A549 treated with dexamethasone at 1 μM for 4 hours (cell line): ENCODE data around the gene SOX15. TPM values are rescaled to one million over a fixed set of nuclear protein-coding genes. Genes with fewer than 3 reads are reported as not detected.

Source experiments
- total RNA-seq: library from RNA; stranded (reverse); fragments of 200-300 nt; extraction: Qiagen RNA extraction; gene quantifications from 5 replicates; pipeline ENCODE4 v1.2.3, GENCODE V29; 2022

SOX15 gene
- 0.16 to 0.27 TPM (median 0.20 TPM) in 5 replicates for total RNA-seq

GRCh38 chr17:7589891-7590691, at the start of gene SOX15:
SOX15 (minus strand) TSS chr17:7590094; CDS start chr17:7589676, 418 bp downstream.

DNA sequence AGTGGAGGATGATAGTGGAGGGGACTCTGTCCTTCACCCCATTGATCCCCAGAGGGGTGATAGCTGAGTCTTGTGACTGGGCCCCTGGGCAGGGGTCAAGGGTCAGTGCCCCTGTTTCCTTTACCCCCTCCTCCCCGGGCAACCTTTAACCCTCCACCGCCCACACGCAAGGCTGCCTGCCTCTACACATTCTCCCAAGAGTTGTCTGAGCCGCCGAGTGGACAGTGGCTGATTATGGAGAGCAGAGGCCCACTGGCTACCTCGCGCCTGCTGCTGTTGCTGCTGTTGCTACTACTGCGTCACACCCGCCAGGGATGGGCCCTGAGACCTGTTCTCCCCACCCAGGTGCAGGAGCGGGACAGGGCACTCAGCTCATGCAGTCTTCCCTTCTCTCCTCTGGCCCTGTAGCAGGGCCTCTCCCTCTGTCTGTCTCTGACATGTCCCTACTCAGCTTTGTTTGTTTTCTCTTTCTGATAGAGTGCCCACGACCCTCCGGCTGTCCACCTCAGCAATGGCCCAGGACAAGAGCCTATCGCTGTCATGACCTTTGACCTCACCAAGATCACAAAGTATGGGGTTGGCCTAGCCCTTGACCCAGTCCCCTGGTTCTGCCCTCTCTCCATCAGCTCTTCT, 40.2 kb upstream of the SOX15 start, which contains the start of gene SHBG:
Gene SHBG (plus strand): TSS at position 197 of the 633 bp plus-strand sequence. CDS start 38 bp downstream, at position 235.

DNA sequence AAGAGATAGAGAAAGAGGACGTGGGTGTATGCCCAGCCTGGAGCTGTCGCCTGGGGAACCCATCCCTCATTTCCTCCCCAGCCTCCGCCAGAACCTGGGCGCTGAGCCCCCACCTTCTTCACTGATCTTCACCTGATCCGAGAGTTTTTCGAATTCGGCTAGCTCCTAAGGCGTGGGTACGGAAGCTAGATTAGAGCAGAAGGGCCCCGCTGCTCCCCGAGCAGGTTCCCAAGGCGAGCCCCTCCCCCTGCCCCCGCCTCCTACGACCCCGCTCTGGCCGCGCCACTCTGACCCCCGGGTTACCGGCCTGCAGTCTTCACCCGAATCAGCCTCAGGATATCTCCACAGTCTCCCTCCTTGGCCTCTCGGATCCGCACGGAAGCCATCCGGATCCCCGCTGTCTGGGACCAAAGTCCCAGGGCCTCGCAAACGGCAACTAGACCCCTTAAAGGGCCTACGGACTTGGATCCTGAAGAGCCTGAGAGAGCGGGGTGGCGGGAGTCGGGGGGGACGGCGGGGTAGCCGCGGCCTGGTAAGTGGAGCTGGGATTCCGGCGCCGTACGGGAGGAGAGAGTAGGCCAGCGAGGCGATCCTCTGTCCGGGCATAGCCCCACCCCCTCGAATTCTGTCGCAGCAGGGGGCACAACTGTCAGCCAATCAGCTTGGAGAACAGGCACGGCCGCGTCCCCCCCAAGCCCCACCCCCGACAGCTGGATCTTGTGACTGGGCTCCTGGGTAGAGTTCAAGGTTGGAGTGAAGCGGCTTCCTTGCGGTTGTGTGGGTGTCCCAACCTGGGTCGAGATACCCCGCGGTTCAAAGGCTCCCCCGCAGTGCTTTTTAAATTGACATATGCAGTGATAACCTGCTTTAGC, 37.6 kb upstream of the SOX15 start, which contains the start of gene SAT2:
Gene SAT2 (minus strand): TSS at position 572 of the 872 bp plus-strand sequence. CDS start 186 bp downstream, at position 386.

DNA sequence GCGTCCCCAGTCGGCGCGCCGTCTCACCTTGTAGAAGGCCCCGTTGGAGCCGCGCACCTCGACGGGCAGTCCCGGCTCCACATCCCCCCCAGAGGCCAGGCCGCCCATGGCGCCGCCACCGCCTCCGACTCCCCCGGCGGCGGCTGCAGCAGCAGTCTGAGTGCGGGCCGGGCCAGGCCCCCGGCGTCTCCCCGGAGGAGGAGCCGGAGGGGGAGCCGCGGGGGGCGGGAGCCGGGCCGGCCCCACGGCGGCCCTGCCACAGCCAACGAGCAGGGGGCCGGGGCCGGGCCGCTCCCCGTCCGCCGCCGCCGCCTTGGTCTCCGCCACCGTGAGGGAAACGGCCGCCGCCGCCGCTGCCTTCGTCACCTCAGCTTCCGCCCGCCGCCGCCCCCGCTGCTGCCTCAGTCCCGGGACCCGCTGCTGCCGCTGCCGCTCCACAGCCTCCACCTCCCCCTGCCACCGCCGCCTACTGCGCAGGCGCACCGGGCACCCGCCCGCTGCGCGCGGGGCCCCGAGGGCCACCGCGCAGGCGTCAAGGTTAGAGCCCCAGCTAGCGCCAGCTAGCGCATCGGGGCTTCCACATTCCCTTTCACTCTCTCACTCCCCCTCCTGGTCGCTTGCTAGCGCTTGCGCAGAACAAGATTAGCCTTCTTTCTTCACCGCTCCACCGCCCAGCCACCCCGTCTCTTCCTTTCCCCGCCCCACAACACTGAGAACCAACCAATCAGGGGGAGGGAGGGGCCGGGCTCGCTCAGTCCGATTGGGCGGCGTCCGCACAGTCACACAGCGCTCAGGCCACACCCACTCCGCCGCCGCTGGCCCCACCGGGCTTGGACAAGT, 24.8 kb upstream of the SOX15 start, which contains the start of gene FXR2:
Gene FXR2 (minus strand): TSS at position 473 of the 840 bp plus-strand sequence. CDS start 365 bp downstream, at position 108.

DNA sequence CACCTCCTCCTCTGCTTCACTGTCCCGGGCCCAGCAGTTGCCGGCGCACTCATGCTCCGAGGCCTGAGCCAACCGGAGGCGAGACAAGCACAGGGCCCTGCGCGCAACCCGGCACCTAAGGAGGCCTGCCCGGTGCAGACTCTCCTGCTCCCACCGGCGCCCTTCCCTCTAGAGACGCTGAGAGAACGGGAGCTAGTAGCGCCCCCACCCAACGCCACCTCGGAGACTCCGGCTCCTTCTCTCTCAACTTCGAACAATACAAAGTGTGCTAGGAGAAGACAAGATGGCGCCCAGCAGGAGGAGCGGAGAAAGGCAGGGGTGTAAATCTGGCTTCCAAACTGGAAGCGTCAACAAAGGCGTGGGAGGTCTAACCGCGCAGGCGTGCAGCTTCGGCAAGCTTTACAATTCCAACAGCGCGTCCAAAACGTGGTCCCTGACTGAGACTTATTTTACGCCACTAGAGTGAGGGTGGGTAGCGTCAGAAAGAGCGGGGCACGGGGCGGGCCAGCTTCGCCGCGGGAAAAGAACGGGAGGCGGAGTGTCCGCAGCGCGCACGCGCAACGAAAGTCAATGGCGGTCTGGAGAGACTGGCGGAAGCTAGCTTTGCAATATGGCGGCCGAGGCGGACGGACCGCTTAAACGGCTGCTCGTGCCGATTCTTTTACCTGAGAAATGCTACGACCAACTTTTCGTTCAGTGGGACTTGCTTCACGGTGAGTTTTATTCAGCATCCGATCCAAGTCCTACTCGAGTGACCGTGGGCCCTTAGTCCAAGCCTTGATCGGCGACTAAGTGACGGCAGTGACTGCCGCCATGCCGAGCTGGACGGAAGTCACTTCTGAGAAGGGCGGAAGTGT, 6.4 kb downstream of the SOX15 start, which contains the start of gene MPDU1:
Gene MPDU1 (plus strand): TSS at position 600 of the 857 bp plus-strand sequence. CDS start 11 bp downstream, at position 611.

DNA sequence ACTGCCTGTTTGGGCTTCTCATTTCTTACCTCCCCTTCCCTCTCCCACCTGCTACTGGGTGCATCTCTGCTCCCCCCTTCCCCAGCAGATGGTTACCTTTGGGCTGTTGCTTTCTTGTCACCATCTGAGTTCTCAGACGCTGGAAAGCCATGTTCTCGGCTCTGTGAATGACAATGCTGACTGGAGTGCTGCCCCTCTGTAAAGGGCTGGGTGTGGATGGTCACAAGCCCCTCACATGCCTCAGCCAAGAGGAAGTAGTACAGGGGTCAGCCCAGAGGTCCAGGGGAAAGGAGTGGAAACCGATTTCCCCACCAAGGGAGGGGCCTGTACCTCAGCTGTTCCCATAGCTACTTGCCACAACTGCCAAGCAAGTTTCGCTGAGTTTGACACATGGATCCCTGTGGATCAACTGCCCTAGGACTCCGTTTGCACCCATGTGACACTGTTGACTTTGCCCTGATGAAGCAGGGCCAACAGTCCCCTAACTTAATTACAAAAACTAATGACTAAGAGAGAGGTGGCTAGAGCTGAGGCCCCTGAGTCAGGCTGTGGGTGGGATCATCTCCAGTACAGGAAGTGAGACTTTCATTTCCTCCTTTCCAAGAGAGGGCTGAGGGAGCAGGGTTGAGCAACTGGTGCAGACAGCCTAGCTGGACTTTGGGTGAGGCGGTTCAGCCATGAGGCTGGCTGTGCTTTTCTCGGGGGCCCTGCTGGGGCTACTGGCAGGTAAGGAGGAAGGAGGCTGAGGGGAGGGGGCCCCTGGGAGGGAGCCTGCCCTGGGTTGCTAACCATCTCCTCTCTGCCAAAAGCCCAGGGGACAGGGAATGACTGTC, 10.7 kb downstream of the SOX15 start, which contains the start of gene CD68:
Gene CD68 (plus strand): TSS at position 638 of the 833 bp plus-strand sequence. CDS start 40 bp downstream, at position 678.

DNA sequence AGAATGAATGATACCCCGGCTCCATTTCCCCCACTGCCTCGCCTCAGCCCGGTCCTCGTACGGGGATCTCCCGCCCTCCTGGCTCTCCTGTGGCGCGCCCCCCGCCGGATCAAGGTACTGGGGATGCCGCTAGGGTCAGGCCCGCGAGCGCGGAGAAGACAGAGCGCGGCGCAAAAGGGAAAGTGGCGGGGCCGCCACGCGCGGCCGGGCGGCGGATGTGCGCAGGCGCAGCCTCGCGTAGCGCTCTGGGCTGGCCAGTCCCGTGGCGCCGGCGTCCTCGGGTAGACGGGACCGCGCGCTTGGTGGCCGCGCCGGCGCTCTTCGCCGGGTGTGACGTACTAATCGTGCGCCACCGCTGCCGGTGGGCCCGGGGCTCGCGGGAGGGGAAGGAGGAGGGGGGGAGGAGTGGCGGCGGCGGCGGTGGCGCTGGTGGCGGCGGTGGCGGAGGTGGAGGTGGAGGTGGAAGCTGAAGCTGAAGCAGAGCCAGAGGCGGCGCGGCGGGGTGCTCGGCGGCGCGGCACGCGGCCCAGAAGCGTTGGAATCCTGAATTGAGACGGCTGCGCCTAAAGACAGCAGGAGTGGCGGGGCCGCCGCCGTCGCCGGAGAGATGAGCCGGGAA, 28.2 kb downstream of the SOX15 start, which contains the start of gene SENP3:
Gene SENP3 (plus strand): TSS at position 331 of the 619 bp plus-strand sequence. CDS start 1,158 bp downstream, outside the sequence.

DNA sequence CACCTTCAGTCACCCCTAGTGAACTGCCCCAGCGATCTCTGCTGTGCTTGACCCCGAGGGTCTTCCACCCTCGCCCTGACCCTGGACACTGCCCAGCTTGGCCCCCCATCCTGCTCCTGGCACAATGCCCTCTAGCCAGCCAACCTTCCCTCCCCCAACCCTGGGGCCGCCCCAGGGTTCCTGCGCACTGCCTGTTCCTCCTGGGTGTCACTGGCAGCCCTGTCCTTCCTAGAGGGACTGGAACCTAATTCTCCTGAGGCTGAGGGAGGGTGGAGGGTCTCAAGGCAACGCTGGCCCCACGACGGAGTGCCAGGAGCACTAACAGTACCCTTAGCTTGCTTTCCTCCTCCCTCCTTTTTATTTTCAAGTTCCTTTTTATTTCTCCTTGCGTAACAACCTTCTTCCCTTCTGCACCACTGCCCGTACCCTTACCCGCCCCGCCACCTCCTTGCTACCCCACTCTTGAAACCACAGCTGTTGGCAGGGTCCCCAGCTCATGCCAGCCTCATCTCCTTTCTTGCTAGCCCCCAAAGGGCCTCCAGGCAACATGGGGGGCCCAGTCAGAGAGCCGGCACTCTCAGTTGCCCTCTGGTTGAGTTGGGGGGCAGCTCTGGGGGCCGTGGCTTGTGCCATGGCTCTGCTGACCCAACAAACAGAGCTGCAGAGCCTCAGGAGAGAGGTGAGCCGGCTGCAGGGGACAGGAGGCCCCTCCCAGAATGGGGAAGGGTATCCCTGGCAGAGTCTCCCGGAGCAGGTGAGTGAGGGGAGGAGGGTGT, 31.2 kb downstream of the SOX15 start, which contains the start of gene TNFSF13:
Gene TNFSF13 (plus strand): TSS at position 207 of the 776 bp plus-strand sequence. CDS start 290 bp downstream, at position 497.

GRCh38 chr17:7548585-7549400, 41.1 kb downstream of the SOX15 start, which contains the start of gene TNFSF12:
TNFSF12 (plus strand) TSS chr17:7549058; CDS start chr17:7549154, 96 bp downstream.

Other genes starting within 250 kb of the SOX15 start
- 9.7 to 12.6 TPM (median 11.4 TPM) in 5 replicates for gene KCTD11, start 237.9 kb downstream of the SOX15 start, total RNA-seq
- gene TMEM95, start 234.9 kb downstream of the SOX15 start, total RNA-seq, result not detected in 5 replicates
- gene TNK1, start 209.0 kb downstream of the SOX15 start, total RNA-seq, result 1.1 to 1.5 TPM (median 1.3 TPM) in 5 replicates
- gene PLSCR3, start 195.6 kb downstream of the SOX15 start, total RNA-seq, result 36.7 to 50.6 TPM (median 41.6 TPM) in 5 replicates
- gene TMEM256, start 186.0 kb downstream of the SOX15 start, total RNA-seq, result 204 to 220 TPM (median 207 TPM) in 5 replicates
- 11.3 to 19.7 TPM (median 17.9 TPM) in 5 replicates for gene NLGN2, start 182.2 kb downstream of the SOX15 start, total RNA-seq
- gene SPEM1, start 169.8 kb downstream of the SOX15 start, total RNA-seq, result 0.09 to 0.18 TPM (median 0.12 TPM) in 4 of 5 replicates, not detected in the other
- 0.13 to 0.18 TPM in 2 of 5 replicates, not detected in the others for gene SPEM2, start 164.5 kb downstream of the SOX15 start, total RNA-seq
- 0.02 to 0.05 TPM (median 0.04 TPM) in 3 of 5 replicates, not detected in the others for gene SPEM3, start 161.2 kb downstream of the SOX15 start, total RNA-seq
- gene TMEM102, start 154.7 kb downstream of the SOX15 start, total RNA-seq, result 10.3 to 14.6 TPM (median 13.0 TPM) in 5 replicates
- gene FGF11, start 150.6 kb downstream of the SOX15 start, total RNA-seq, result 1.1 to 1.3 TPM (median 1.1 TPM) in 5 replicates
- 6.9 to 11.8 TPM (median 9.0 TPM) in 5 replicates for gene CHRNB1, start 145.0 kb downstream of the SOX15 start, total RNA-seq
- 20.6 to 29.5 TPM (median 27.8 TPM) in 5 replicates for gene ZBTB4, start 110.5 kb downstream of the SOX15 start, total RNA-seq
- not detected in 5 replicates for gene SLC35G6, start 108.6 kb downstream of the SOX15 start, total RNA-seq
- 49.1 to 95.5 TPM (median 91.3 TPM) in 5 replicates for gene POLR2A, start 105.7 kb downstream of the SOX15 start, total RNA-seq
- 6.8 to 12.9 TPM (median 12.1 TPM) in 5 replicates for gene TNFSF12, start 41.0 kb downstream of the SOX15 start, total RNA-seq
- gene TNFSF13, start 31.3 kb downstream of the SOX15 start, total RNA-seq, result 0.46 to 0.83 TPM (median 0.62 TPM) in 5 replicates
- gene SENP3, start 28.2 kb downstream of the SOX15 start, total RNA-seq, result 87.8 to 104 TPM (median 102 TPM) in 5 replicates
- 24.8 to 38.2 TPM (median 33.6 TPM) in 5 replicates for gene CD68, start 10.5 kb downstream of the SOX15 start, total RNA-seq
- 117 to 135 TPM (median 121 TPM) in 5 replicates for gene MPDU1, start 6.2 kb downstream of the SOX15 start, total RNA-seq
- 45.4 to 60.2 TPM (median 59.3 TPM) in 5 replicates for gene FXR2, start 24.8 kb upstream of the SOX15 start, total RNA-seq
- gene SAT2, start 37.7 kb upstream of the SOX15 start, total RNA-seq, result 61.1 to 73.5 TPM (median 62.9 TPM) in 5 replicates
- gene SHBG, start 40.0 kb upstream of the SOX15 start, total RNA-seq, result 0.27 to 0.56 TPM (median 0.43 TPM) in 5 replicates
- 0.08 to 0.46 TPM (median 0.39 TPM) in 5 replicates for gene ATP1B2, start 60.8 kb upstream of the SOX15 start, total RNA-seq
- gene TP53, start 97.4 kb upstream of the SOX15 start, total RNA-seq, result 38.7 to 51.6 TPM (median 47.4 TPM) in 5 replicates
- gene WRAP53, start 98.4 kb upstream of the SOX15 start, total RNA-seq, result 27.7 to 33.8 TPM (median 32.7 TPM) in 5 replicates
- gene EFNB3, start 115.1 kb upstream of the SOX15 start, total RNA-seq, result 0.99 to 1.5 TPM (median 1.3 TPM) in 5 replicates
- 0.02 to 0.06 TPM (median 0.03 TPM) in 5 replicates for gene DNAH2, start 127.7 kb upstream of the SOX15 start, total RNA-seq
- gene KDM6B, start 244.1 kb upstream of the SOX15 start, total RNA-seq, result 10.5 to 21.0 TPM (median 14.6 TPM) in 5 replicates